Measurements from ENCODE around the gene PIM3.

Gene PIM3

DNA sequence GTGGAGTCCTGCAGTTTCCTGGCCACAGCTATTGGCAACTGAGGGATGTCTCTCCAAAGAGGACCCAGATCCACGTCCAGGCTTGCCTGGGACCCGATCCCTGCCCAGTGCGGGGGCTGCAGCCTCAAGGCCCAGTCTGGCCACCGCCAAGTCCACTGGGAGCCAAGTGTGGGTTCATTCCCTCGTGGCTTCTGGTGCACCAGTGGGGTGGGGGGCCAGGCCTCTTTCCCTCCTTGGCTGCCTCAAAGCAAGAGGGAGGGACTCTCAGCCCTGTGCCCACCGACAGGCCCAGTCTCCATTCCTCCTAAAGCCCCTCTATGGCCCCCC, 13.3 kb upstream of the PIM3 start:
- POLR2A ChIA-PET, result no interaction called here
- DNase-seq (ENCODE audit: extremely low spot score), result no peak
- TF ChIP-seq, protein P1, sequence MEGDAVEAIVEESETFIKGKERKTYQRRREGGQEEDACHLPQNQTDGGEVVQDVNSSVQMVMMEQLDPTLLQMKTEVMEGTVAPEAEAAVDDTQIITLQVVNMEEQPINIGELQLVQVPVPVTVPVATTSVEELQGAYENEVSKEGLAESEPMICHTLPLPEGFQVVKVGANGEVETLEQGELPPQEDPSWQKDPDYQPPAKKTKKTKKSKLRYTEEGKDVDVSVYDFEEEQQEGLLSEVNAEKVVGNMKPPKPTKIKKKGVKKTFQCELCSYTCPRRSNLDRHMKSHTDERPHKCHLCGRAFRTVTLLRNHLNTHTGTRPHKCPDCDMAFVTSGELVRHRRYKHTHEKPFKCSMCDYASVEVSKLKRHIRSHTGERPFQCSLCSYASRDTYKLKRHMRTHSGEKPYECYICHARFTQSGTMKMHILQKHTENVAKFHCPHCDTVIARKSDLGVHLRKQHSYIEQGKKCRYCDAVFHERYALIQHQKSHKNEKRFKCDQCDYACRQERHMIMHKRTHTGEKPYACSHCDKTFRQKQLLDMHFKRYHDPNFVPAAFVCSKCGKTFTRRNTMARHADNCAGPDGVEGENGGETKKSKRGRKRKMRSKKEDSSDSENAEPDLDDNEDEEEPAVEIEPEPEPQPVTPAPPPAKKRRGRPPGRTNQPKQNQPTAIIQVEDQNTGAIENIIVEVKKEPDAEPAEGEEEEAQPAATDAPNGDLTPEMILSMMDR (IDR thresholded peaks at IDR 0.05; ENCODE audit: control extremely low read depth, extremely low read depth, low read depth, missing control alignments), result no peak
- CTCF ChIA-PET, result interaction anchor here (1.4 to 1.7 kb wide), 4 partner anchors 9 to 83 kb away, joined by 4 to 9 read pairs (median 6); partner anchors contain the start of gene PIM3

DNA sequence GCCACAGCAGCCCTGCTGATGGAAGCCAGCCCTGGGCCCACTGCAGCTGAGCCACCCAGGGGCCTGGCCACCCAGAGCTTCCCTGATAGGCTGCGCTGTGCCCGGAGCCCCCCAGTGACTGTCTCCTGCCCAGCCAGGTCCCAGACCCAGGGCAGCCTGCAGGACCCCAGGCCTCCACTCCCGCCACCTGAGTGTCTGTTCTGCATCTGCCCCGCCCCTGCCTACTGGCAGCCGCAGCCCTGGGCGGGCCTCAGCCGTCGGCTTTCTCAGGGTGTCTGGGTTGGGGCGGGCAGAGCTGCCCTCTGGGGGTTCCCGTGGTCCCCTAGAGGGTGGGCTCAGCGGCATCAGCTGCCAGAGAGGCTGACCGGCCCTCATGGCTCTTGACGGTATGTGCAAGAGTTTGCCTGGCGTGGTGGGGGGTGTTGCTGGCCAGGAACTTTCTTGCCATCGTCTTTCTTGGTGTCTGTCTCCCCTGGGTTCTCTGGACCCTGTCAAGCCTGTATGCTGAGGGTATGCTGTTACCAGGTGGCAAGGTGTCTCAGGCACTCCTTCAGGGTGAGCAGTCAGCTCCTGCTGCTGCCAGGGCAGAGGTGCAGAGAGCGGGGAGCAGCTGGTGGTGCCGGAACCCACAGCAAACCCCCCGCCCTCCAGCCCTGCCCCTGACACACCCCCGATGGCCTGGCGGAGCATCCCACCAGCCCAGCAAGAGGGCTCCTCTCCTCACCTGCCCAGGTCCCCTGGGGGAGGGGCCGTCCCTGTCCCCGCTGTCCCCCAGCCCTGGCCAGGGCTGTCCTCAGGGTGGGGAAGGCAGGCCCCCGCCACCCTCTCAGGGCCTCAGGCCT, 12.2 kb upstream of the PIM3 start:
- CTCF ChIA-PET, result interaction anchor here (1.2 kb wide), 1 partner anchor 11 kb away, joined by 3 read pairs; no protein-coding TSS in a partner anchor
- no peak for DNase-seq (ENCODE audit: extremely low spot score)
- TF ChIP-seq, protein P1 (IDR thresholded peaks at IDR 0.05; ENCODE audit: control extremely low read depth, extremely low read depth, low read depth, missing control alignments), result no peak
- POLR2A ChIA-PET, result no interaction called here

DNA sequence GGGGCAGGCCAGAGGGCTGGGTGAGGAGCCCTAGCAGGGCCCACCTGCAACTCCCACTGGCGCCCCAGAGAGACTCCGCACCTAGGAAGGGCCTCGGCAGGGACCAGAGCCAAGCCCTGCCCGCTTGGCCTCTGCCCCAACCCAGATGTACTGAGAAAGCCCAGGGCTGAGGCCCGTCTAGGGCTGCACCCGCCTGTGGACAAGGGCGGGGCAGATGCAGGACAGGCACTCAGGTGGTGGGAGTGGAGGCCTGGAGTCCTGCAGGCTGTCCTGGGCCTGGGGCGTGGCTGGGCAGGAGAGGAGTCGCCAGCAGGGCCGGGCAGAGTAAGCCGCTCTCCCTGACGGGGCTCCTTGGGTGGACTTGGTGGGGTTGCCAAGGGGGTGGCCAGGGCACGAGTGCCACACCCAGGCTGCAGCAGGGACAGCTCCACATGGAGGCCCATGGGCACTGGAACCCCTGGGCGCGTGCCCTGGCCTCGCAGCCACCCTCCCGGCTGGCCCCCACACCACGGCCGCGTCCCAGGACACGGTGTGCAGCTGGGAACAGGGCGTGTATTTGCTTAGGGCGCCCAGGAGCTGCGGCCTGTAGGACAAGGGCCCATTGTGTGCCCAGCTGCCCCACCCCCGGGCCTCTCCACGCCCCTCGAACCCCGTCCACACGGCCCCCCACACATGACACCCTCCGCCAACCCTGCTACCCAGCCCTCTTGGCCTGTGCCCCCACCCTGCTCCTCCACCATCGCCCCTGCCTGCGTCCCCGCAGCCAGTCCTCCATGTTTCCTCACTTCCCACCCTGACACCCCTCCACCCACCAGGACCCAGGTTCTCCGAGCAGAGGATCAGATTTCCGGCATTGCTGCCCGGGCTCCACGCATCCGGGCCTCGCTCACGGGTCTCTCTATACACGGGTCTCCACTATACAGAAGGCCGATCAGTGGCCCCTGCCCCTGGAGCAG, 11.3 kb upstream of the PIM3 start:
- DNase-seq (ENCODE audit: extremely low spot score), result no peak
- TF ChIP-seq, protein P1 (IDR thresholded peaks at IDR 0.05; ENCODE audit: control extremely low read depth, extremely low read depth, low read depth, missing control alignments), result no peak
- ChIA-PET POLR2A (no interaction called here), CTCF (interaction anchor here (1.2 kb wide), 1 partner anchor 10 kb away, joined by 3 read pairs; no protein-coding TSS in a partner anchor)

DNA sequence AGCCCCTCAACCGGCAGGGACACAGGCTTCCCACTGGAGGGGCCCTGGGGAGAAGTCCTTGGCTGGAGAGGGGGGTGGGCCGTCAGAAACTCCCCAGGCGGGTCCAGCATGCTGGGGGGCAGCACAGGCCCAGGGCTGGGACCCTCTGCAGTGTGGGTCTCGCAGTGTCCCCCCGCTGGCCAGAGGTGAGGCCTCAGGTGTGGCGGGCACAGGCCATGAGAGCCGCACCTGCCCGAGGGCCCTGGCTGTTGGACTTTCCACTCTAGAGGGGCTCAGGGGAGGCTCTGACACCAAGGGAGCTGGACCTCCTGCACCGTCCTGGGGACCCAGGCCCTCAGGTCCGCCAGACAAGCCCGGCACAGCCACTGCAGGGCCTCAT, 10.7 kb upstream of the PIM3 start:
- ChIA-PET CTCF (no interaction called here), POLR2A (no interaction called here)
- TF ChIP-seq, protein P1 (IDR thresholded peaks at IDR 0.05; ENCODE audit: control extremely low read depth, extremely low read depth, low read depth, missing control alignments), result no peak
- DNase-seq (ENCODE audit: extremely low spot score), result no peak

DNA sequence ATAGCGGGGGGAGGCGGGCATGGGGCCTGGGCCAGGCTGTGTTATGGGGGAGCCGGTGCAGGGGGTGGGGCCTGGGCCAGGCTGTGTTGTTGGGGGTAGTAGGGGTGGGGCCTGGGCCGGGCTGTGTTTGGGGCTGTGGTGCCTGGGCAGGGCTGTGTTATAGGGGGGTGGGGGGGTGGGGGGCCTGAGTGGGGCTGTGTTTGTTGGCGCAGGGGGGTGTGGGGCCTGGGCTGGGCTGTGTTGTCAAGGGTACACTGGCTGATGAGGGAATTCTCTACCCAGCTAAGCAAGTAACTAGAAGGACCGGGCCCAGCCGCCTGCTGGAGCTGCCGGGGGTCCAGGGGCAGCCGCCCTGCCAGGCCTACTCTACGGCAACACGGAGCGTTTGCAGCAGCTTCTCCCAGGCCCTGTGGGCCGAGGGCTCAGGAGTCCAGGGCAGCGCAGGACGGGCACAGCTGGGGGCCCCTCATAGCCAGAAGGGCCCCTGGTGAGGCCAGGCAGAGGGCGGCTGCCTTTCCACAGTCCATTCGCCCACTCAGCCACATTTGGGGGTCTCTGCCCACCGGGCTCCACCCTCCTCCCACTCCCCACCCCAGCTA, 10.1 kb upstream of the PIM3 start:
- no peak for DNase-seq (ENCODE audit: extremely low spot score)
- ChIA-PET CTCF (no interaction called here), POLR2A (no interaction called here)
- TF ChIP-seq, protein P1 (IDR thresholded peaks at IDR 0.05; ENCODE audit: control extremely low read depth, extremely low read depth, low read depth, missing control alignments), result no peak

DNA sequence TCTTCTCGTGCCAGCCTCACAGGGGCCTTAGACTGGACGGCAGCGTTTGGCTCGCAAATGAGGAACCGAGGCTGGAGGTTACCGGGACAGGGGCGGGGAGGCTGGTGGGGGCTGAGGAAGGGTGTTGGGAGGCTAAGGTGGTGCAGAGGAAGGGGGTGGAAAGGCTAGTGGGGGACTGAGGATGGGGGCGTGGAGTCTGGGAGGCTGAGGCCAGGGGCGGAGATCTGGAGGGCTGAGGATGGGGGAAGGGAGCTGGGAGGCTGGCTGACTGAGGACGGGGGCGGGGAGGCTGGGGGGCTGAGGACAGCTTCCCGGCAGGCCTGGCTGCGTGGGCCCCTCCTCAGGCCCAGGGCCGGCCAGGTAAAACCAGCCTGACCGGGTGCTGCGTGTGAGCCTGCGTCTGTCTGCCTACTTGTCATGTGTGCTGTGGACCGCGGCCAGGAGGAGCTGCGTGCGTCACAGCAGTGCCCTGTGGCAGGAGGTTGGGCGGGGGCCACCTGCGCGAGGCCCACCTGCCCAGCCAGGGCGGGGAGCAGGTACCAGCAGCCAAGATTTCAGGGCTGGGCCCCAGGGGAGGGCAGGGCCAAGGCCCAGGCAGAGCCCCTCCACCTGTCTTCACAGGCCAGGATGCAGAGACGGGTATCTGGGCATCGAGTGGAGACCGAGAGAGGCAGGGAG, 9.4 kb upstream of the PIM3 start:
- TF ChIP-seq, protein P1 (IDR thresholded peaks at IDR 0.05; ENCODE audit: control extremely low read depth, extremely low read depth, low read depth, missing control alignments), result no peak
- DNase-seq (ENCODE audit: extremely low spot score), result peak; percentile 69
- ChIA-PET CTCF (interaction anchor here (1.0 to 1.8 kb wide), 2 partner anchors 20 to 79 kb away, joined by 3 to 6 read pairs; no protein-coding TSS in a partner anchor), POLR2A (no interaction called here)
